Measurements from ENCODE around the gene ZFC3H1.

Gene ZFC3H1

GRCh38 chr12:71652656-71653055 is 11.0 kb downstream of the ZFC3H1 start:
- Histone ChIP-seq H3K36me3 (ENCODE audit: insufficient read depth) (peaks cover 23% of the 10 kb centered on the region; the same call in 1 of the 2 replicates), H3K4me1 (ENCODE audit: low read depth, poor library complexity, severe bottlenecking) (no peaks in the 10 kb centered on the region), H3K27ac (no peak overlapping the region), H4K20me1 (ENCODE audit: insufficient read depth) (no peaks in the 10 kb centered on the region; the same call in 1 of the 2 replicates), H3K9ac (no peak overlapping the region), H2AFZ (ENCODE audit: low read depth) (no peak overlapping the region), H3K4me3 (IDR thresholded peaks at IDR 0.05; ENCODE audit: insufficient read depth, low read depth, low read length) (no peak overlapping the region), H3K27me3 (ENCODE audit: insufficient read depth, low read depth) (no peaks in the 10 kb centered on the region), H3K79me2 (ENCODE audit: insufficient read depth, low read depth) (peaks cover 60% of the 10 kb centered on the region; the same call in 1 of the 2 replicates), H3K4me2 (no peak overlapping the region)
- TF ChIP-seq CTCF (conservative IDR thresholded peaks at IDR 0.05; ENCODE audit: low read depth, low read length), result no peak

GRCh38 chr12:71649401-71649800 is 14.2 kb downstream of the ZFC3H1 start:
- Histone ChIP-seq H3K9ac (no peak overlapping the region), H2AFZ (ENCODE audit: low read depth) (no peak overlapping the region), H3K4me1 (ENCODE audit: low read depth, poor library complexity, severe bottlenecking) (no peaks in the 10 kb centered on the region), H4K20me1 (ENCODE audit: insufficient read depth) (no peaks in the 10 kb centered on the region; the same call in 1 of the 2 replicates), H3K27ac (no peak overlapping the region), H3K4me2 (no peak overlapping the region), H3K27me3 (ENCODE audit: insufficient read depth, low read depth) (no peaks in the 10 kb centered on the region), H3K79me2 (ENCODE audit: insufficient read depth, low read depth) (peaks cover 40% of the 10 kb centered on the region; the same call in 1 of the 2 replicates), H3K4me3 (IDR thresholded peaks at IDR 0.05; ENCODE audit: insufficient read depth, low read depth, low read length) (no peak overlapping the region), H3K36me3 (ENCODE audit: insufficient read depth) (peaks cover 7% of the 10 kb centered on the region; the same call in 1 of the 2 replicates)
- TF ChIP-seq CTCF (conservative IDR thresholded peaks at IDR 0.05; ENCODE audit: low read depth, low read length), result no peak

- H3K9ac ChIP-seq, result no peak overlapping the region
- H3K4me3 ChIP-seq (IDR thresholded peaks at IDR 0.05; ENCODE audit: insufficient read depth, low read depth, low read length), result no peak overlapping the region
- H2AFZ ChIP-seq (ENCODE audit: low read depth), result no peak overlapping the region
- H3K36me3 ChIP-seq (ENCODE audit: insufficient read depth), result peaks cover 10% of the 10 kb centered on the region; the same call in 1 of the 2 replicates
- no peak for TF ChIP-seq CTCF (conservative IDR thresholded peaks at IDR 0.05; ENCODE audit: low read depth, low read length)
- no peaks in the 10 kb centered on the region for H3K27me3 ChIP-seq (ENCODE audit: insufficient read depth, low read depth)
- no peak overlapping the region for H3K4me2 ChIP-seq
- no peaks in the 10 kb centered on the region for H3K4me1 ChIP-seq (ENCODE audit: low read depth, poor library complexity, severe bottlenecking)
- no peaks in the 10 kb centered on the region; the same call in 1 of the 2 replicates for H4K20me1 ChIP-seq (ENCODE audit: insufficient read depth)
- no peak overlapping the region for H3K27ac ChIP-seq
- H3K79me2 ChIP-seq (ENCODE audit: insufficient read depth, low read depth), result peaks cover 32% of the 10 kb centered on the region; the same call in 1 of the 2 replicates
These were observed 15.1 kb downstream of the ZFC3H1 start for GRCh38 chr12:71648537-71648936.

GRCh38 chr12:71646512-71646911 is 17.1 kb downstream of the ZFC3H1 start:
- H3K27ac ChIP-seq, result no peak overlapping the region
- peaks cover 19% of the 10 kb centered on the region; the same call in 1 of the 2 replicates for H3K36me3 ChIP-seq (ENCODE audit: insufficient read depth)
- no peak overlapping the region for H3K4me3 ChIP-seq (IDR thresholded peaks at IDR 0.05; ENCODE audit: insufficient read depth, low read depth, low read length)
- no peak overlapping the region for H3K9ac ChIP-seq
- peaks cover 15% of the 10 kb centered on the region; the same call in 1 of the 2 replicates for H3K79me2 ChIP-seq (ENCODE audit: insufficient read depth, low read depth)
- no peak overlapping the region for H2AFZ ChIP-seq (ENCODE audit: low read depth)
- no peaks in the 10 kb centered on the region for H3K27me3 ChIP-seq (ENCODE audit: insufficient read depth, low read depth)
- no peak for TF ChIP-seq CTCF (conservative IDR thresholded peaks at IDR 0.05; ENCODE audit: low read depth, low read length)
- H3K4me2 ChIP-seq, result no peak overlapping the region
- peaks cover 10% of the 10 kb centered on the region for H3K4me1 ChIP-seq (ENCODE audit: low read depth, poor library complexity, severe bottlenecking)
- no peaks in the 10 kb centered on the region; the same call in 1 of the 2 replicates for H4K20me1 ChIP-seq (ENCODE audit: insufficient read depth)

Data from KMS-11 (cell line).